A673 (cell line): ENCODE data around the gene ADPRH.

Experiments
- EZH2 ChIP-seq: fragments of 200-600 bp; sonication (generic); IDR thresholded peaks from 2 replicates; pipeline ENCODE4 v1.6.1; 2017; ENCODE audit warnings: borderline replicate concordance, low read depth, mild to moderate bottlenecking, mixed read lengths, antibody characterized with exemption, low read length; ENCODE audit not compliant: poor library complexity, severe bottlenecking
- TF ChIP-seq, protein P1 (sequence below): fragments of 300-800, 200-600 bp; sonication (generic); conservative IDR thresholded peaks from 2 replicates; pipeline ENCODE4 v1.5.1; 2017; ENCODE audit warnings: low read depth, mild to moderate bottlenecking, antibody characterized with exemption, low read length, moderate library complexity, mixed read lengths

DNA sequence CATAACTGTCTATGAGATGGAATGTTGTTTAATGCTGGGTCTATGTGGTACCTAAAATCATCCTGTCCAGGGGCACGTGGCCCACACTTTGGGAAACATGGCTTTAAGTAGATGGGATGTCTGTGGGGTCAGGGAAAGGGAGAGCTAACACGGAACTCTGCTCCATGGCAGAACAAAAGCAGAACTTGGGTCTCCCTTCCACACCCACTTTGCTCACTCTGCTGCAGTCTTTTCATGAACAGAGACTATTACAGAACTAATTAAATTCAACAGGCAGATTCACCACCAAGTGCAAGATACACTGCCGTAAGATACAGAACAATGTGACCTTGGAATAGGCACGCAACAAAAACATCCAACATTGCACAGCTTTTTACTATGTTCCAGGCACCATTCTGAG lies 52.9 kb downstream of the ADPRH start:
- TF ChIP-seq, protein P1, sequence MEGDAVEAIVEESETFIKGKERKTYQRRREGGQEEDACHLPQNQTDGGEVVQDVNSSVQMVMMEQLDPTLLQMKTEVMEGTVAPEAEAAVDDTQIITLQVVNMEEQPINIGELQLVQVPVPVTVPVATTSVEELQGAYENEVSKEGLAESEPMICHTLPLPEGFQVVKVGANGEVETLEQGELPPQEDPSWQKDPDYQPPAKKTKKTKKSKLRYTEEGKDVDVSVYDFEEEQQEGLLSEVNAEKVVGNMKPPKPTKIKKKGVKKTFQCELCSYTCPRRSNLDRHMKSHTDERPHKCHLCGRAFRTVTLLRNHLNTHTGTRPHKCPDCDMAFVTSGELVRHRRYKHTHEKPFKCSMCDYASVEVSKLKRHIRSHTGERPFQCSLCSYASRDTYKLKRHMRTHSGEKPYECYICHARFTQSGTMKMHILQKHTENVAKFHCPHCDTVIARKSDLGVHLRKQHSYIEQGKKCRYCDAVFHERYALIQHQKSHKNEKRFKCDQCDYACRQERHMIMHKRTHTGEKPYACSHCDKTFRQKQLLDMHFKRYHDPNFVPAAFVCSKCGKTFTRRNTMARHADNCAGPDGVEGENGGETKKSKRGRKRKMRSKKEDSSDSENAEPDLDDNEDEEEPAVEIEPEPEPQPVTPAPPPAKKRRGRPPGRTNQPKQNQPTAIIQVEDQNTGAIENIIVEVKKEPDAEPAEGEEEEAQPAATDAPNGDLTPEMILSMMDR, result no peak
- no peak for TF ChIP-seq EZH2
